ENCODE data around the gene PLCB4.

Gene PLCB4

GRCh38 chr20:9129756-9130155 is 60.9 kb downstream of the PLCB4 start:
- DNase-seq, result no peak
- TF ChIP-seq CTCF (IDR thresholded peaks at IDR 0.05; ENCODE audit: low read depth, low read length, missing control alignments), result no peak
- no peaks in the 10 kb centered on the region for H3K36me3 ChIP-seq (replicated peaks)
- H3K4me3 ChIP-seq (ENCODE audit: low read depth, low read length), result no peak overlapping the region
- no peak overlapping the region for H3K27ac ChIP-seq
- in situ Hi-C loops (cut with HindIII; ENCODE audit: low pct_ligation_motif_present, low sequenced_read_pairs), result no loop called here
- no peaks in the 10 kb centered on the region for H3K27me3 ChIP-seq (replicated peaks)

- Histone ChIP-seq H3K27me3 (replicated peaks) (no peaks in the 10 kb centered on the region), H3K4me3 (ENCODE audit: low read depth, low read length) (no peak overlapping the region), H3K36me3 (replicated peaks) (no peaks in the 10 kb centered on the region), H3K27ac (no peak overlapping the region)
- in situ Hi-C loops (cut with HindIII; ENCODE audit: low pct_ligation_motif_present, low sequenced_read_pairs), result no loop called here
- no peak for DNase-seq
- TF ChIP-seq CTCF (IDR thresholded peaks at IDR 0.05; ENCODE audit: low read depth, low read length, missing control alignments), result no peak
Measured at GRCh38 chr20:9130521-9130920, 61.6 kb downstream of the PLCB4 start.

GRCh38 chr20:9131841-9132240 is 63.0 kb downstream of the PLCB4 start:
- Histone ChIP-seq H3K4me3 (ENCODE audit: low read depth, low read length) (no peak overlapping the region), H3K27me3 (replicated peaks) (no peaks in the 10 kb centered on the region), H3K27ac (no peak overlapping the region), H3K36me3 (replicated peaks) (no peaks in the 10 kb centered on the region)
- no peak for DNase-seq
- no peak for TF ChIP-seq CTCF (IDR thresholded peaks at IDR 0.05; ENCODE audit: low read depth, low read length, missing control alignments)
- in situ Hi-C loops (cut with HindIII; ENCODE audit: low pct_ligation_motif_present, low sequenced_read_pairs), result no loop called here

GRCh38 chr20:9134346-9134745 is 65.5 kb downstream of the PLCB4 start:
- Histone ChIP-seq H3K4me3 (ENCODE audit: low read depth, low read length) (no peak overlapping the region), H3K27ac (no peak overlapping the region), H3K27me3 (replicated peaks) (no peaks in the 10 kb centered on the region), H3K36me3 (replicated peaks) (no peaks in the 10 kb centered on the region)
- in situ Hi-C loops (cut with HindIII; ENCODE audit: low pct_ligation_motif_present, low sequenced_read_pairs), result no loop called here
- no peak for TF ChIP-seq CTCF (IDR thresholded peaks at IDR 0.05; ENCODE audit: low read depth, low read length, missing control alignments)
- DNase-seq, result no peak

- no peaks in the 10 kb centered on the region for H3K27me3 ChIP-seq (replicated peaks)
- DNase-seq, result no peak
- H3K36me3 ChIP-seq (replicated peaks), result no peaks in the 10 kb centered on the region
- H3K4me3 ChIP-seq (ENCODE audit: low read depth, low read length), result no peak overlapping the region
- H3K27ac ChIP-seq, result no peak overlapping the region
- in situ Hi-C loops (cut with HindIII; ENCODE audit: low pct_ligation_motif_present, low sequenced_read_pairs), result no loop called here
- TF ChIP-seq CTCF (IDR thresholded peaks at IDR 0.05; ENCODE audit: low read depth, low read length, missing control alignments), result no peak
Measured at GRCh38 chr20:9136114-9136513, 67.2 kb downstream of the PLCB4 start.

- H3K4me3 ChIP-seq (ENCODE audit: low read depth, low read length), result no peak overlapping the region
- in situ Hi-C loops (cut with HindIII; ENCODE audit: low pct_ligation_motif_present, low sequenced_read_pairs), result no loop called here
- no peak for DNase-seq
- no peaks in the 10 kb centered on the region for H3K27me3 ChIP-seq (replicated peaks)
- H3K36me3 ChIP-seq (replicated peaks), result no peaks in the 10 kb centered on the region
- no peak for TF ChIP-seq CTCF (IDR thresholded peaks at IDR 0.05; ENCODE audit: low read depth, low read length, missing control alignments)
- H3K27ac ChIP-seq, result no peak overlapping the region
Measured at GRCh38 chr20:9137001-9137400, 68.1 kb downstream of the PLCB4 start.
